NCI-H526 (cell line): ENCODE measurements around the gene RSL24D1.

Experiments used
- DNase-seq, 2 experiments: peaks; one replicate each; lab custom pipeline; 2025; lab: John Stamatoyannopoulos, UW

The RSL24D1 gene

DNA sequence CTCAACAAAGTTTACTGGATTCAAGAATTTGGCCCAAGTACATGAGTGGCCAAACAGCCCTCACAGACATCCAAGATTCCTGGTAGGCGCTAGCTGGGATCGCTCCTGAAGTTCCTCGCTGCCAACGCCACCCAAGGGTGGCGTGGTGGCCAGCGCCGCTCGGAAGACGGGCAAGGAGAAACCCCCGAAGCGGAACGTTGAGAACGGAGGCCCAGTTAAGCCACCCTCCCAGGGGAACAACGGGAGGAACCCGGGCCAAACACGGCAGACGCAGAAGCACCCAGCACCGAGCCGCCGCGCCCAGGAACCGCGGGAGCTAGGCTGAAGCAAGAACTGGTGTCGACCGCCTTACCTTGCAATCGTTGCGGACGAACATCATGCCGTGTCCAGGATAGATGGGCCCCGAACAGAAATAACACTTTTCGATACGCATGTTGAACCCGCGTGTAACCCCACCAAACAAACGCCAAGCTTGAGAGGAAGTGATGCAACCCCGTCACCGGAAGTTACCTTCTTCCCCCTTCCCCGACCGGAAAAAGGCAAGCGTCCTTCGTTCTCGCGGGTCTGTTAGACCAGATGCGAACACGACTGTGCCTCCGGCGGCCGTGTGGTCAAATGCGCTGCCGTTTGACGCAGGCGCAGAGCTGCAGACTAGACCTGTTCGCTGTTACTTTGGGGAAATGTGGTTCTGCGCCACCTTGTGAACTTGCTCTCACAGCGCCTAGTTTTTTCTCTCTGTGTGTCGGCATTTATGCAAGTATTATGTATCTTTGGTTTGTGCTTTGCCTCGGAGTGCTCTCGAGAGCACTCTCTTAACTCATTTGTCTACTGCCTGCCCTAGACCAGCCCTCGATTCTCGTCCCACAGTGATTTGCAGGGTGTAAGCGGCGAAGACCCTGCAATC, at the start of gene RSL24D1:
Gene RSL24D1 (minus strand): TSS at position 484 of the 904 bp plus-strand sequence. CDS start 51 bp downstream, at position 433.
- peak; percentile 98 for DNase-seq

DNA sequence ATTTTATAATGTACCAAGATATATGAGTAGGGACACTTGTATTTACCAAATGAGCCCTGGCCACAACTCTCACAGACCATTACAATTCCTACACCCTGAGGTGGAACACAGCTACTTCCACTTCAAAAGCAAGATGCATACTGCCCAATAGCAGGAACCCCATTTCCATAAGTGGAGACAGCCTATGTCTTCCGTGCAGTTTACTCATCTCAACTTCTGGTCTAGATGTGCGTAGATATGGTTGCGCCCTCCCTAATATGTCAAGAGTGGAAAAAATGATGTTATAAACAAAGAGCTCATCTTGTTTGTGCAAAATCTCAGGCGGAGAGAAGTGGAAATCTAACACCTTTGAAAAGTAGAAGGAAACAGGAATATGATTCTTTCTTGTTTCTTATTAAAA, 48.3 kb upstream of the RSL24D1 start:
- DNase-seq = no peak

- DNase-seq = no peak
Measured at GRCh38 chr15:55241891-55242290, 45.1 kb upstream of the RSL24D1 start.

GRCh38 chr15:55241186-55241585, 44.4 kb upstream of the RSL24D1 start:
- DNase-seq = no peak

DNA sequence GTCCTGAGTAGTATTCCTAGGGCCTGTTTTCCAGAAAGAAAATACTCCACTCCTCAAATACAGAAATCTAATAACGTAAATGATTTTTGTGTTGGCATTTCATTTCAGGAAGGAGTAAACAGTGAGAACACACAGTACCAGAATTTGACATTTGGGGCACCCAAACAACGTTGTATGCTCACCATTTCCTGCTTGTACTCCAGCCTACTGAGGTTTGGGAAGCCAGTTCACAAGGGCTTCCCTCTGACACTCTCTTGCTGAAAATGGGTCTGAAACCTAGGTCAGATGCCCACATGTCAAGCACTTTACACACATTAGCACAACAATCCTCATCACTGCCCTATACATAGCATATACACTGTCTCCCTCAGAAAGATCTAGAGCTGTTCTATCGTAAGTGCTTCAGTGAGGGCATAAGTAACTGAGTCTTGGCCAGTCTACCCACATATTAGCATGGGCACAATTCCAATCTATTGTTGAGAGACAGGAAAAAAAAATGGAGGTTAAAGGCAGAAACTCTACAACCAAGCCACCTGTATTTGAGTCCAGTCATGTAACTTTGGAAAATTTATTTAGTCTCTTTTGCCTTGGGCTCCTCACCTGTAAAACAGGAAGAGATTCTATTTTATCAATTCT, 43.5 kb upstream of the RSL24D1 start:
- no peak for DNase-seq

- DNase-seq = no peak
Measured at GRCh38 chr15:55239440-55240124, 42.8 kb upstream of the RSL24D1 start.

DNA sequence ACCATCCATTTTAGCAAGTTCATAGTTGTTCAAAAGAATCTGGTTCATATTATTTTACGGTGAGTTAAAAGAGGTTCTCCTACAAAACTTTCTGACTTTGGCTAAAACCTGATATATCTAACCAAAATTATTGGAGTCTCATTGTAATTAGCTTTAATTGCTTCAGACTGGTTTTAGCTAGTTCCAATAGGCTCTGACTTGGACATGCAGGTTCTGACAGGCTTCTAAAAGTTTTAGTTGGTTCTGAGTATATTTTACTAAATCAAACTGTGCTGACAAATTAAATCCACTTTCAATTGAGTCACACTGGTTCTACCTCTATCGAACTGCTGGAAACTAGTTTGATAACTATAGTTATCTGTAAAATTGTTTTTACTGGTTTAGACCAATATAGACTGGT, 42.1 kb upstream of the RSL24D1 start:
- DNase-seq = no peak

- no peak for DNase-seq
Measured at GRCh38 chr15:55237219-55238130, 40.7 kb upstream of the RSL24D1 start.

- no peak for DNase-seq
Measured at GRCh38 chr15:55235546-55236036, 38.9 kb upstream of the RSL24D1 start.

- DNase-seq = no peak
Measured at GRCh38 chr15:55234800-55235104, 38.0 kb upstream of the RSL24D1 start.

DNA sequence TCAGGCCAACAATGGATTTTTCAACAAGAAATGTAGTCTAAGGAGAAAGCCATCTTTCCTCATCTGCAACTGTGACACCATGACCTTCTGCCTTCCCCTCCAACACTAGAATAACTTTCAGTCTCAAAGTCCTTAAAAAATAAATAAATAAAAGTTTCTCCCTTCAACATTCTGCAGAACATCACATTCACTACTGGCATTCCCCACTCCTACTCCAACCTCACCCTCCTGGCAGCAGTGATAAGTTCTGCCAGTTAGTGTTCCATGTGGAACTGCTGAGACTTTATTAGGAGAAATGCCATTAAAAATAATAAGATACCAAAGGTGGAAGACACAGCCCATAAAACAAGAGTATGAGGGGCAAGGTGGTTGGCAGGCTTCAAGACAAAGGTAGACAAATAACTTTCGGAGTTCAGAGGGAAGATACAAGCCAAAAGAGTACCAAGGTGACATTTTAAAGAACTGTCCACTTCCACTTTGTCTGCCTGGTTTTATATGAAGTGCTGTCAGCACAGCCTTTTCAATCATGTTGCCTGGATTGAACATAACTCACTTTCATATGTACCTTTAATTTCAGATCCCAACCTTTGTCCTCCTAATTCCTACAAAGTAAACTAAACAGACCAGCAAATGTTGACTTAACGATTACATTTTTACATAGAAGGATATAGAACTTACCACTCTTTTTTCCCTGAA, 37.5 kb upstream of the RSL24D1 start:
- no peak for DNase-seq

DNA sequence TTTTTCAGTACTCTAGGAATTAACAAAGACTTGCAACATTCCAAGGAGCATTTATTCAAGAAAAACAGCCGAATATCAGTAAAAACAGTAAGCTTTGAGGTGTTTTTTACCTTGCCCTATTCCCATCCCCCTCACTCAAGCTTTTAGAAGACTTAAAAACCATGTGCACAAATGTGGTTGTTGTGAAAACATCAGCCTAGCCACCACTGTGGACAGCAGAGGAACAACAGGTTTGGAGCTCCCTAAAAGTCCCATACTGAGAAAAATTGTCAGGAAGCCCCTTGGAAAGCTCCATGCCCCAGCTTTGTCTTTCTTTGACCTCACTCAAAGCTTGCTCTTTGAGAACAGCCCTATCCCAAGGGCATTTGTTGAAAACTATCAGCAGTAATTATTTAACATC, 34.7 kb upstream of the RSL24D1 start:
- DNase-seq = no peak

GRCh38 chr15:55230953-55231352, 34.2 kb upstream of the RSL24D1 start:
- no peak for DNase-seq

- no peak for DNase-seq
Measured at GRCh38 chr15:55230051-55230670, 33.4 kb upstream of the RSL24D1 start.

GRCh38 chr15:55226127-55226526, 29.4 kb upstream of the RSL24D1 start:
- no peak for DNase-seq

DNA sequence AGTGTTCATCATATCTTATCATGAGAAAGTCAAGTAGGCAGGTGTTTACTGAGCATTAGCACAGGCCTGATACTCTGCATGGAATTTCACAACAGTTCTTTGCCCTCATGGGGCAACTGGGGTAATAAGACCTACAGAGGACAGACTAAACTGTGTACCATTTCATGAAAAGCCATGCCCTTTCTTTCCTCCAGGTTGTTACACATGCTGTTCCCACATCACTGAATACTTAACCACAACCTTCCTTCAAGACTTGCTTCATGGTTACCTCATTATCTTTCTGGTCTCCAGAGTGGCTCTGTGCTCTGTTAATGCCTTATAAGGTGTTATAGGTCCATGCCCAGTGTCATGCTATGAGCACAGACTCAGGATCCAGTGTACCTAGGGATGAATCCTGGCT, 28.2 kb upstream of the RSL24D1 start:
- DNase-seq = no peak

DNA sequence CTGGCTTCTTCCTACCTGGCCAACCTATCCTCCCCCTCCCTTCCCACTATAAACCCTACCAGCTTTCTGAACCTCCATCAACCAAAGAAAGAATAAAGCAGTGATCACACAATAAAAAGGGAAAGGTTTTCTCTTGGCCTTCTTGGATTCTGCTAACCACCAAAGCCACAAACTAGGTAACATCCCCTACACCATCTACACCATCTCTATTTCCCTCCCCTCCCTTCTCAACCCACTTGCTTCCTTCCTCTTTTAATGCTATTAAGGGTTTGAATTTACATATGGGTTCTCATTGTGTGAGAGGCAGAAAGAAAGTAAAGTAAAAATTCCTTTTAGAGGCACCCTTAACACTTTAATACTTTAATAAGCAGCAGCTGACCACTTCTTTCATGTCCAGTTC, 25.8 kb upstream of the RSL24D1 start:
- no peak for DNase-seq

GRCh38 chr15:55221090-55222011, 24.6 kb upstream of the RSL24D1 start:
- no peak for DNase-seq

DNA sequence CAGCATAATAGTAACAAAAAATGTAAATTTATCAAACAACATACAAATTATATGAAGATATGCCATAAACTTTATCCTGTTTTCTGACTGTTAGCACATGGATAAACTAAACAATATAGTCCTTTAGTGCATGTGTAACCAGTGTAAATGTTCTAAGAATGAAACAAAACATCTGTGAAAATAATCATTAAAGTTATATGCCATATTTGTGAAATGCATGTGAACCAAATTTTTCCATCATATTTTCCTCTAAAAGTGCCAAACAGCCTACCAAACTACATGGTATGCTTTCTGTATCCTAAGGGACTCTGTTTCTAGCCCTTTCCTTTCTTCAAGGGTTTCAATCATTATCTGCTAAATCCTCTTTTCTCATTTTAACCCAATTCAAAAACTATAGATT, 23.9 kb upstream of the RSL24D1 start:
- no peak for DNase-seq

- DNase-seq = no peak
Measured at GRCh38 chr15:55218056-55218455, 21.3 kb upstream of the RSL24D1 start.
